OCI-LY3 (cell line): Measurements from ENCODE around the gene SDK1.

Experiments used
- H2AFZ ChIP-seq: fragments of 200-600, 300-600 bp; shearing (Covaris generic); 2 replicates; pipeline ENCODE4 v1.6.0; 2014; ENCODE audit warnings: antibody characterized with exemption, low read depth, low read length
- H3K27ac ChIP-seq: fragments of 200-600, 300-600 bp; sonication (generic); 2 replicates; pipeline ENCODE4 v1.5.1; 2014; ENCODE audit warnings: mild to moderate bottlenecking, low read length, moderate library complexity, mixed read lengths
- H3K27me3 ChIP-seq: fragments of 200-600, 300-600 bp; sonication (generic); 2 replicates; pipeline ENCODE4 v1.6.1; 2014; ENCODE audit warnings: low read depth, low read length, mixed read lengths
- H3K36me3 ChIP-seq: fragments of 200-600, 300-600 bp; sonication (generic); replicated peaks from 2 replicates; pipeline ENCODE3; 2014; ENCODE audit warnings: low read depth, low read length, mixed read lengths
- H3K4me1 ChIP-seq: fragments of 300-600, 200-600 bp; sonication (generic); 2 replicates; pipeline ENCODE4 v1.6.1; 2014; ENCODE audit warnings: low read length, mixed read lengths
- H3K4me2 ChIP-seq: fragments of 200-600, 300-600 bp; sonication (generic); 2 replicates; pipeline ENCODE4 v1.6.1; 2014; ENCODE audit warnings: low read length, mixed read lengths
- H3K4me3 ChIP-seq: fragments of 300-600, 200-600 bp; sonication (generic); 2 replicates; pipeline ENCODE4 v1.5.1; 2014; ENCODE audit warnings: antibody characterized with exemption, mild to moderate bottlenecking, low read length, moderate library complexity
- H3K79me2 ChIP-seq: fragments of 300-600, 200-600 bp; shearing (Covaris generic); 2 replicates; pipeline ENCODE4 v1.6.1; 2014; ENCODE audit warnings: mild to moderate bottlenecking, low read length, mixed read lengths
- H3K9ac ChIP-seq: fragments of 300-600, 200-600 bp; shearing (Covaris generic); 2 replicates; pipeline ENCODE4 v1.6.0; 2014; ENCODE audit warnings: mild to moderate bottlenecking, low read length, moderate library complexity
- H3K9me3 ChIP-seq: fragments of 200-600, 300-600 bp; shearing (Covaris generic); 2 replicates; pipeline ENCODE4 v1.6.1; 2014; ENCODE audit warnings: low read length, mixed read lengths; ENCODE audit not compliant: insufficient read depth
- H4K20me1 ChIP-seq: fragments of 200-600, 300-600 bp; sonication (generic); 2 replicates; pipeline ENCODE4 v1.6.1; 2016; ENCODE audit warnings: low read length, mixed read lengths; ENCODE audit not compliant: insufficient read depth
- EZH2phosphoT487 ChIP-seq: fragments of 200-600 bp; shearing (Covaris generic); IDR thresholded peaks from 2 replicates; pipeline ENCODE4 v1.6.1; 2018; ENCODE audit warnings: antibody characterized with exemption, mixed run types, low read depth
- TF ChIP-seq, protein P1 (sequence below): fragments of 200-600, 300-600 bp; sonication (generic); IDR thresholded peaks from 2 replicates; pipeline ENCODE4 v1.5.1; 2014; ENCODE audit warnings: antibody characterized with exemption, low read length, low read depth

SDK1 gene

GRCh38 chr7:3585826-3586225, 284.8 kb downstream of the SDK1 start:
- H3K79me2 ChIP-seq: no peaks in the 10 kb centered on the region
- H2AFZ ChIP-seq: no peak overlapping the region
- H3K27me3 ChIP-seq: no peaks in the 10 kb centered on the region
- no peak overlapping the region for H3K9ac ChIP-seq
- no peak overlapping the region for H3K4me2 ChIP-seq
- no peaks in the 10 kb centered on the region for H3K36me3 ChIP-seq
- TF ChIP-seq EZH2phosphoT487: no peak
- H3K4me3 ChIP-seq: no peak overlapping the region
- no peaks in the 10 kb centered on the region for H3K9me3 ChIP-seq
- H3K4me1 ChIP-seq: no peaks in the 10 kb centered on the region
- no peak overlapping the region for H3K27ac ChIP-seq
- H4K20me1 ChIP-seq: no peaks in the 10 kb centered on the region

DNA sequence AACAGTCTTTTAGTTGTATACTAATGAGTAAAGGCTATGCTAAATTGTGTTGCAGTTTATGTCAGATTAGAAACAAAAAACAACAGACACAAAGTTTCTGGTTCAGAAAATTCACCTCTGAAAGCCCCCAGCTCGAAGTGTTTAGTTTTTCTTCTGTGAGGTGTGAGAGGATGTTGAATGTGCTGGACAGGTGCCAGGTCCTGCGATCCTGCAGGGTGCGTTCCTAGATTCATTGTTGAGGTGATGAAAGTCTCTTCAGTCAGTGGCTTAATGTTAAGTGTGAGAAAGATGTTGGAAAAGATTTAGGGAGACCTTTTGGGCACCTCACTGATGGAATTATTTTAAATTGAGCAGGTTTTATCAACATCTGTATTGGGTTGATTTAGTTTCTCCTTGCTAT, 287.3 kb downstream of the SDK1 start:
- Histone ChIP-seq H3K4me2 (no peak overlapping the region), H3K9me3 (no peaks in the 10 kb centered on the region), H2AFZ (no peak overlapping the region), H3K4me1 (no peaks in the 10 kb centered on the region), H3K4me3 (no peak overlapping the region), H3K27ac (no peak overlapping the region), H4K20me1 (no peaks in the 10 kb centered on the region), H3K9ac (no peak overlapping the region), H3K79me2 (no peaks in the 10 kb centered on the region), H3K27me3 (no peaks in the 10 kb centered on the region), H3K36me3 (no peaks in the 10 kb centered on the region)
- no peak for TF ChIP-seq EZH2phosphoT487
- TF ChIP-seq, protein P1, sequence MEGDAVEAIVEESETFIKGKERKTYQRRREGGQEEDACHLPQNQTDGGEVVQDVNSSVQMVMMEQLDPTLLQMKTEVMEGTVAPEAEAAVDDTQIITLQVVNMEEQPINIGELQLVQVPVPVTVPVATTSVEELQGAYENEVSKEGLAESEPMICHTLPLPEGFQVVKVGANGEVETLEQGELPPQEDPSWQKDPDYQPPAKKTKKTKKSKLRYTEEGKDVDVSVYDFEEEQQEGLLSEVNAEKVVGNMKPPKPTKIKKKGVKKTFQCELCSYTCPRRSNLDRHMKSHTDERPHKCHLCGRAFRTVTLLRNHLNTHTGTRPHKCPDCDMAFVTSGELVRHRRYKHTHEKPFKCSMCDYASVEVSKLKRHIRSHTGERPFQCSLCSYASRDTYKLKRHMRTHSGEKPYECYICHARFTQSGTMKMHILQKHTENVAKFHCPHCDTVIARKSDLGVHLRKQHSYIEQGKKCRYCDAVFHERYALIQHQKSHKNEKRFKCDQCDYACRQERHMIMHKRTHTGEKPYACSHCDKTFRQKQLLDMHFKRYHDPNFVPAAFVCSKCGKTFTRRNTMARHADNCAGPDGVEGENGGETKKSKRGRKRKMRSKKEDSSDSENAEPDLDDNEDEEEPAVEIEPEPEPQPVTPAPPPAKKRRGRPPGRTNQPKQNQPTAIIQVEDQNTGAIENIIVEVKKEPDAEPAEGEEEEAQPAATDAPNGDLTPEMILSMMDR: no peak

- Histone ChIP-seq H3K4me3 (no peak overlapping the region), H3K9ac (no peak overlapping the region), H3K4me1 (no peaks in the 10 kb centered on the region), H2AFZ (no peak overlapping the region), H3K4me2 (no peak overlapping the region), H4K20me1 (no peaks in the 10 kb centered on the region), H3K79me2 (no peaks in the 10 kb centered on the region), H3K36me3 (no peaks in the 10 kb centered on the region), H3K27me3 (no peaks in the 10 kb centered on the region), H3K9me3 (no peaks in the 10 kb centered on the region), H3K27ac (no peak overlapping the region)
- no peak for TF ChIP-seq EZH2phosphoT487
- TF ChIP-seq, protein P1: no peak
Observed at GRCh38 chr7:3589752-3590151, 288.7 kb downstream of the SDK1 start.

DNA sequence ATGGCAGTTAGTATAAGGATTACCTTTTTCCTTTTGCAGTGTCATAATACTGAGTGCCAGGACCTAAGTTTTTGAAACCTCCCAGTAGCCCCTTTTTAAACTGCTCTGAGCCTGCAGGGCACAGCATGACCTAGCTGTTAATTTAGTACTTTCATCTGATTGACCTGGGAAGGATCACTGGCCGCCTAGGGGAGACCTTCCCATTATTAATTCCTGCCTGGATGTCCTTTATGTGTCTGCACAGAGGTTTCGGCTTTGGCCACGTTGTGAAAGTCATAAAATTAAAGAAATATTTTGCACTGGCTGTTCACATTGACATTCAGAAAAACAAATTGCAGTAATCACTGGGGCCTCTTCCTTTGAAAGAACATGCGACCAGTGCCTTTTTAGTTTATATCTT, 290.2 kb downstream of the SDK1 start:
- Histone ChIP-seq H3K27me3 (no peaks in the 10 kb centered on the region), H3K9ac (no peak overlapping the region), H3K4me2 (no peak overlapping the region), H4K20me1 (no peaks in the 10 kb centered on the region), H3K4me1 (no peaks in the 10 kb centered on the region), H3K79me2 (no peaks in the 10 kb centered on the region), H3K36me3 (no peaks in the 10 kb centered on the region), H3K4me3 (no peak overlapping the region), H2AFZ (no peak overlapping the region), H3K27ac (no peak overlapping the region), H3K9me3 (no peaks in the 10 kb centered on the region)
- TF ChIP-seq, protein P1: no peak
- no peak for TF ChIP-seq EZH2phosphoT487

DNA sequence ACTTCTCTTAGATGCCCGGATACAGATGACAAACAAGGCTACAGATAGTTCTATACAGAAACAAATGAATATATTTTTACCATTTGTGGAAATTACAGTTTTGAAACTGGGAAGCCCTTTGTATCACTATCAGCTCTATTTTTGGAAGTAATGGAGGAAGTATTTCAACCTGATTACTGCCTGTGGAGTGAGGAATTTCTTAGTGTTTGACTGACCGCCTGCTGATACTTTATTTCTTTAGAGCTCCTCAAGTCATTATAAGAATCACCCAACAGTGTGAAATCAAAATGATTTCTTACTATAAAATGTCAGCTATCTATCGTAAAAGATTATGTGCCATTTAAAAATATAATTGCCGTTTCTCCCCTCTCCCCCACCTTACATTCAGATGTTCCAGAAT, 290.9 kb downstream of the SDK1 start:
- no peak overlapping the region for H3K9ac ChIP-seq
- H3K9me3 ChIP-seq: no peaks in the 10 kb centered on the region
- H3K4me1 ChIP-seq: no peaks in the 10 kb centered on the region
- TF ChIP-seq EZH2phosphoT487: no peak
- TF ChIP-seq, protein P1: no peak
- H3K36me3 ChIP-seq: no peaks in the 10 kb centered on the region
- no peaks in the 10 kb centered on the region for H3K79me2 ChIP-seq
- no peaks in the 10 kb centered on the region for H3K27me3 ChIP-seq
- H3K4me2 ChIP-seq: no peak overlapping the region
- H3K27ac ChIP-seq: no peak overlapping the region
- H3K4me3 ChIP-seq: no peak overlapping the region
- H2AFZ ChIP-seq: no peak overlapping the region
- no peaks in the 10 kb centered on the region for H4K20me1 ChIP-seq
